Activated T-cell treated with anti-CD3 and anti-CD28 coated beads, Interleukin-2, amount 50 U/mL, for 4 hours (primary cell): ENCODE data around the gene XPA. TPM values are rescaled to one million over a fixed set of nuclear protein-coding genes. Genes with fewer than 3 reads are reported as not detected.

ENCODE experiments used
- ATAC-seq, 2 donors: fragments of 200-7000 bp; cut with Tn5 transposase; one replicate each; pipeline ENCODE4 v1.10.0; 2021
- DNase-seq: peaks from one replicate; pipeline ENCODE4 v3.0.0-alpha.2; 2020
- H3K27me3 Mint-ChIP-seq: one replicate; pipeline ENCODE4 v1.8.0; 2021; ENCODE audit warnings: low read depth, mixed read lengths
- H3K36me3 Mint-ChIP-seq: one replicate; pipeline ENCODE4 v1.8.0; 2022; ENCODE audit warnings: mixed read lengths; ENCODE audit not compliant: insufficient read depth
- H3K4me1 Mint-ChIP-seq: one replicate; pipeline ENCODE4 v1.8.0; 2021; ENCODE audit warnings: low read depth, mixed read lengths
- H3K4me3 Mint-ChIP-seq: one replicate; pipeline ENCODE4 v1.8.0; 2021; ENCODE audit warnings: mild to moderate bottlenecking, moderate library complexity, mixed read lengths
- H3K9me3 Mint-ChIP-seq: one replicate; pipeline ENCODE4 v1.8.0; 2021; ENCODE audit warnings: mixed read lengths
- total RNA-seq, 3 donors: library from RNA; stranded (reverse); gene quantifications; one replicate each; pipeline ENCODE4 v1.2.1, GENCODE V29; 2021

Gene XPA
- total RNA-seq, 3 donors from 2014 or later = 11.3 to 12.6 (median 11.4) TPM

DNA sequence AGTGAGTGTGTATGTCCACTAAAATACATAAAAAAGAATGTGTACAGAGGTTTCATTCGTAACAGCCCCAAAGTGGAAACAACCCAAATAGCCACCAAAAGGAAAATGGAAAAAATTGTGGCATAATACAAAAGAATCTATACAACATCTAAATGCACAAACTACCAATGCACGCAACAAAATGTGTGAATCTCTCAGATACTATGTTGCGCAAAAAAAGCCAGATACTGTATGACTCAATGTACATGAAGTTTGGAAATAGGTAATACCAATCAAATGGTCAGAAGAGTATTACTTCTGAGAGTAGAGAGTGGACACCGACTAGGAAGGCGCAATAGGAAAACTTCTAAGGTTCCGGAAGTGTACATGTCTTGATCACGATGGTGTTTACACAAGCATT is 2.4 kb downstream of the XPA start:
- no peak for DNase-seq
- H3K36me3 Mint-ChIP-seq = peaks cover 10% of the 10 kb centered on the region
- H3K27me3 Mint-ChIP-seq = no peaks in the 10 kb centered on the region
- H3K4me1 Mint-ChIP-seq = peaks cover 57% of the 10 kb centered on the region
- ATAC-seq = no peak
- no peaks in the 10 kb centered on the region for H3K9me3 Mint-ChIP-seq
- peak overlapping the region; percentile 91 for H3K4me3 Mint-ChIP-seq

GRCh38 chr9:97689401-97690180 is 7.5 kb downstream of the XPA start:
- Mint-ChIP-seq H3K27me3 (no peaks in the 10 kb centered on the region), H3K4me3 (no peak overlapping the region), H3K36me3 (peaks cover 29% of the 10 kb centered on the region), H3K4me1 (peaks cover 19% of the 10 kb centered on the region), H3K9me3 (no peaks in the 10 kb centered on the region)
- DNase-seq (no peak), ATAC-seq (no peak)

GRCh38 chr9:97688654-97689053 is 8.5 kb downstream of the XPA start:
- Mint-ChIP-seq H3K36me3 (peaks cover 37% of the 10 kb centered on the region), H3K27me3 (no peaks in the 10 kb centered on the region), H3K4me1 (peaks cover 11% of the 10 kb centered on the region), H3K9me3 (no peaks in the 10 kb centered on the region), H3K4me3 (no peak overlapping the region)
- DNase-seq = no peak
- ATAC-seq = no peak

DNA sequence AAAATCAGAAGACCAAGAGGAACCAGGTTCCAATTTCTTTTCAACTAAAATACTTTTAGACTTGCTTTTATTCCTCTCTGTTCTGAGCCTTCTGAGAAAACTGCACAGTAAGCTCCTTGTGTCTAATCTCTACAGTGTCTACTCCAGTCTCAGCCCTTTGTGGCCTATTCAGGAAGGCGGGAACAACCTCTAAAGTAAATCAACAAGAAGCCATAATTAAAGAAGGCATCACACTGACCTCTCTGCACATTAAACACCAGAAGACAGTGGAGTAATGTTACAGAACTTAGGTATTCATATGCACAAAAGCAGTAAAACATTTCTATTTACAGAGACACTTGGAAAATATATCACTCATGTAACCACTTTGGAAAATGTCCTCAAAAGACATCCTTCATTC is 14.9 kb downstream of the XPA start:
- H3K9me3 Mint-ChIP-seq = no peaks in the 10 kb centered on the region
- ATAC-seq (no peak), DNase-seq (no peak)
- peaks cover 31% of the 10 kb centered on the region for H3K36me3 Mint-ChIP-seq
- no peak overlapping the region for H3K4me3 Mint-ChIP-seq
- H3K27me3 Mint-ChIP-seq = no peaks in the 10 kb centered on the region
- H3K4me1 Mint-ChIP-seq = peaks cover 7% of the 10 kb centered on the region

DNA sequence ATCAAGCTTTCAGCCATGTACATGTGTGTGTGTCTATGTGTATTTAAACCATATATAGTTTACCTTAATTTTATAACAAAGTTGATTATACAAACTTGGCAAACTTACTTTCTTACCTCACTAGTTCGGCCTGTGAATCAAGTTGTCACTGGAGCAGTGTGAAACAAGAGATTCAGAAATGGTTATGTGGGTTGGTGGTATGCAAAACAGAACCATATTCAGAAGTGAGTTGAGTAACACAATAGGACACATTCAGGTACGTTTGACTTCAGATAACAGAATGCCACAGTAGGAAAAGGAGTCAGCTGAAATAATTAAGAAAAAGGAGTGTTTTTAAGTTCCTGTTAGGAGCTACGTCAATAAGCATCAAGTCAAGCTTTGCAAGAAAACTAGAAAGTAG is 21.5 kb downstream of the XPA start:
- Mint-ChIP-seq H3K36me3 (peaks cover 43% of the 10 kb centered on the region), H3K4me1 (peaks cover 12% of the 10 kb centered on the region), H3K9me3 (no peaks in the 10 kb centered on the region), H3K4me3 (no peak overlapping the region), H3K27me3 (no peaks in the 10 kb centered on the region)
- DNase-seq (no peak), ATAC-seq (peak in 1 of 2 donors; percentile 41)

DNA sequence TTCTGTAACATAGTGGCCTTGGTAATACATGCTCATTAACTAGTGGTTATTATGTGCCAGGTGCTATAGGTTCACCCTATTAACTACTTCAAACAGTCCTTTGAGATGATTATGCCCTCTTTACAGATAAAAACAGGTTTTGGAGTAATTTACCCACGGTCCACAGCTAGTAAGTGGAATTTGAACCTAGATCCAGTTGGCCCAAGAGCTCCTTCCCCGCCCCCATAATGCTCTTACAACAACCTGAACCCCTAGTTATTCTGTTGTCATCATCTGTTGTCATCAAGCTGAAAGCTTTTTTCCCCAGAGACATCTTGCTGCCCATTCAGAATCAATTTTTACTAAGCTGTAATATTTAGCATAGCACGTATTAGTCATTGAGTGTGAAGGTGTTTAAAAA is 23.2 kb downstream of the XPA start:
- Mint-ChIP-seq H3K9me3 (no peaks in the 10 kb centered on the region), H3K4me1 (peaks cover 12% of the 10 kb centered on the region), H3K4me3 (no peak overlapping the region), H3K27me3 (no peaks in the 10 kb centered on the region), H3K36me3 (peaks cover 51% of the 10 kb centered on the region)
- no peak for ATAC-seq
- DNase-seq = no peak

- peaks cover 14% of the 10 kb centered on the region for H3K4me1 Mint-ChIP-seq
- peaks cover 52% of the 10 kb centered on the region for H3K36me3 Mint-ChIP-seq
- H3K4me3 Mint-ChIP-seq = no peak overlapping the region
- H3K9me3 Mint-ChIP-seq = no peaks in the 10 kb centered on the region
- ATAC-seq = no peak
- no peak for DNase-seq
- no peaks in the 10 kb centered on the region for H3K27me3 Mint-ChIP-seq
Observed at GRCh38 chr9:97672403-97672802, 24.7 kb downstream of the XPA start.

DNA sequence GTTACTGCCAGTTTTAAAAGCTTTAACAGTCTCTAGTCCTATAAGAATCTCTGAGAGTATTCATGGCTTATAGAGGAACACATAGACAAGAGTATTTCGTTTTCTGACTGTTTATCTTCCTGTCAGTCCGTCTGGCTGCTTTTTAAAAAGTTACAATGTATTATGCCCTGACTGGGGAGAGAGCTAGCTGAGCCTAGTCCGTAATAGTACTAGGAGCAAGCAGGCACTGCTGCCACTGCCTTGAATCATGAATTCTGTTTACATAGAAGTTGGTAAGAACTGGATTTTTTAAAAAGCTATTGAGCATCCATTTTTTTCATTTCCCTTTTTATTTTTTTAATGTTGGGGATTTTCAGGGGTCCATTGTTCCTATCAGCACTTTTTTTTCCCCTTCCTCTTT is 26.6 kb downstream of the XPA start:
- no peaks in the 10 kb centered on the region for H3K27me3 Mint-ChIP-seq
- H3K9me3 Mint-ChIP-seq = no peaks in the 10 kb centered on the region
- DNase-seq (no peak), ATAC-seq (no peak)
- peaks cover 23% of the 10 kb centered on the region for H3K4me1 Mint-ChIP-seq
- H3K36me3 Mint-ChIP-seq = peaks cover 56% of the 10 kb centered on the region
- H3K4me3 Mint-ChIP-seq = no peak overlapping the region

DNA sequence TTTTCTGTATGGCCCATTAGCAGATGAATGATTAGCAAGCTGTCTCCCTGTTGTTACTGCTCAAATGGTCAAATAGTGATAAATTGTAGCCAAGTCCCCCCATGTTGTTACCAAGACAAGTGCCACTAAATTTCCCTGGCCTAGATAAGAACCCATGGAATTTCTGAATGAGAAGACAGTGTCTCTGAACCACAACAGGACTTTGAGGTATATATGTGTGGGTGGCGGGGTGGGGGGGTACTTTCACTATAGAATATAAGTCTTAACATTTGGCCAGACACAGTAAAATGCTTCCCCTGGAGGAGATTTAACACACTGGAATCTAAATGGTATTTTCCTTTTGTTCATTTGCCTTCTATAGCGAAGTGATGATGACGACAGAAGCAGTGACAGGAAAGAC is 28.7 kb downstream of the XPA start:
- no peak overlapping the region for H3K4me3 Mint-ChIP-seq
- ATAC-seq = no peak
- H3K36me3 Mint-ChIP-seq = peaks cover 57% of the 10 kb centered on the region
- H3K9me3 Mint-ChIP-seq = no peaks in the 10 kb centered on the region
- peaks cover 23% of the 10 kb centered on the region for H3K4me1 Mint-ChIP-seq
- H3K27me3 Mint-ChIP-seq = no peaks in the 10 kb centered on the region
- no peak for DNase-seq

DNA sequence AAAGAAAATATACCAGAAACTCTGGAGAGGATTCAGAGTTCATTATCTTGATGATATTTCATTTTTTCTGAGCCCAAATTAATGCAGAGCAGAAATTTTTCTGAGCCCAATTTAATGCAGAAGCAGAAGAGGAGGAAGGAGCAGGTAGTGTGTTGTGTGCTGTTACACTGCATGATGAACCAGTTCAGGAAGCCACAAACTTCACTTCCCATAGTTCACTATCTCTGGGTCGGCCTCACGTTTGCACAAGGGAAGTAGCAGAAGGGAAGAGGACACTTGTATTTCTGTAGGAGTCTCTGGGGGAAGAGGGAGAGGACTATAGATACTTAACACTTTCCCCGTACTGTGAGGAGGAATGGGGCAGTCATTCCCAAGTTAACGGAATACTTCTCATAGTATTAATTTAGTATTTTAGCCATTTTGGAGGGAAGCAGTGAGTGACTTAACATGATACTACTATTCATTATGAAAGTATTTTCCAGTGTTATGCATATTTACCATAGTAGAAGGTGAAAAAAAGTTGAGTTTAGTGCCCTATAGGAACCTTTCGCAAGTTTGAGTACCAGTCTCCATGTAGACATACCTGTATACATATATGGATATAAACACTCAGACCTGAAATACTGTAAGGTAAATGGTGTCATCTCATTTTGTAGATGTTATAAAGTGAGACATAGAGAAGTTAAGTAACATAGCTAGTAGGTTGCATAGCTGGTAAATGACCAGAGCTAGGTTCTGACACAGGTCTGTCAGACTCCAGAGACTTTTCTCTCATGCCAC is 30.0 kb downstream of the XPA start:
- Mint-ChIP-seq H3K36me3 (peaks cover 62% of the 10 kb centered on the region), H3K4me3 (no peak overlapping the region), H3K4me1 (peaks cover 23% of the 10 kb centered on the region), H3K9me3 (no peaks in the 10 kb centered on the region), H3K27me3 (no peaks in the 10 kb centered on the region)
- DNase-seq (no peak), ATAC-seq (peak in 1 of 2 donors; percentile 10)

GRCh38 chr9:97665742-97666141 is 31.4 kb downstream of the XPA start:
- ATAC-seq = no peak
- peaks cover 23% of the 10 kb centered on the region for H3K4me1 Mint-ChIP-seq

DNA sequence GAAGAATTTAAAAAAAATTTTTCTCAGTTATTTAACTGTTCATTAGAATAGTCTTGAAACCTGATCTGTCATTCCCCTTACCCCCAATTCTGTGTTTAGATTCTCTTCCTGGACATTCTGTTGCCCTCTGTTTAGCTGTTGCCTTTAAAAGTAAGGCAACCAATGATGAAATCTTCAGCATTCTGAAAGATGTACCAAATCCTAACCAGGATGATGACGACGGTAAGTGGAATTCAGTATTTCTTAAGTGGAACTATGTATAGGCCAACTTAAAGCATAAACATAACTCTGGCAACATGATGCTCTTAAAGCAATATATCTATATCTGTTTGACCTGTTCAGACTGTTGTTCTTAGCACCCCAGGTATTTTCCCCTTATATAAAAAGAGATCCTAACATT is 36.3 kb downstream of the XPA start:
- Mint-ChIP-seq H3K27me3 (no peaks in the 10 kb centered on the region), H3K4me1 (peaks cover 4% of the 10 kb centered on the region), H3K4me3 (no peak overlapping the region), H3K36me3 (peaks cover 60% of the 10 kb centered on the region), H3K9me3 (no peaks in the 10 kb centered on the region)
- DNase-seq (no peak), ATAC-seq (no peak)

More at GRCh38 chr9:97665742-97666141, 31.4 kb downstream of the XPA start:
- Mint-ChIP-seq H3K27me3 (no peaks in the 10 kb centered on the region), H3K4me3 (no peak overlapping the region), H3K36me3 (peaks cover 56% of the 10 kb centered on the region), H3K9me3 (no peaks in the 10 kb centered on the region)
- DNase-seq = no peak

DNA sequence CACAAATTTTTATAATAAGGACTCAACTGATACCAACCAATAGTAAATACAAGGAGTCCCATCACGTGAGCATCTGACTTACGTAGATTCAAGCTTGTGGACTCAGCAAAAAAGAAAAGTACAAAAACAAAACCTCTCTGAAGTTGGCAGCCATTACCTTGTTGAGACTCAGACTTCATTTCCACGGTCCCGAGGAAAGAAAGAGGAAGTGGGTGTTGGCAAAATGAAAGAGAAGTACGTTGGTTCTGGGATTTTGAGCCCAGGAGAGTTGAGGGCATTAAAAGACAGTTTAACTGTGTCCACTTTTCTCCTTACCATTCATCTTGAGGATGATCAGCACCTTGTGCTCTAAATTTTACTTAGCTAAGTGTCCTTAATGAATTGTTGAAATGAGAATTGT is 36.8 kb downstream of the XPA start:
- Mint-ChIP-seq H3K27me3 (no peaks in the 10 kb centered on the region), H3K36me3 (peaks cover 59% of the 10 kb centered on the region), H3K4me1 (peaks cover 3% of the 10 kb centered on the region), H3K9me3 (no peaks in the 10 kb centered on the region), H3K4me3 (no peak overlapping the region)
- ATAC-seq (no peak), DNase-seq (no peak)

GRCh38 chr9:97659771-97660170 is 37.4 kb downstream of the XPA start:
- Mint-ChIP-seq H3K36me3 (peaks cover 56% of the 10 kb centered on the region), H3K27me3 (no peaks in the 10 kb centered on the region), H3K4me3 (no peak overlapping the region), H3K4me1 (peaks cover 3% of the 10 kb centered on the region), H3K9me3 (no peaks in the 10 kb centered on the region)
- ATAC-seq (no peak), DNase-seq (no peak)

GRCh38 chr9:97658707-97659106 is 38.4 kb downstream of the XPA start:
- no peak for DNase-seq
- H3K9me3 Mint-ChIP-seq = no peaks in the 10 kb centered on the region
- H3K4me3 Mint-ChIP-seq = no peak overlapping the region
- H3K36me3 Mint-ChIP-seq = peaks cover 56% of the 10 kb centered on the region
- peaks cover 3% of the 10 kb centered on the region for H3K4me1 Mint-ChIP-seq
- ATAC-seq = no peak
- no peaks in the 10 kb centered on the region for H3K27me3 Mint-ChIP-seq
